Measurements from ENCODE around the gene PC. TPM values are rescaled to one million over a fixed set of nuclear protein-coding genes. Genes with fewer than 3 reads are reported as not detected.

PC gene
- total and polyA plus RNA-seq, 9 of the 15 experiments (the other 6 are each of a cell fraction or from before 2014, with no cell fraction given): 0.94 to 38.0 (median 8.7) TPM

DNA sequence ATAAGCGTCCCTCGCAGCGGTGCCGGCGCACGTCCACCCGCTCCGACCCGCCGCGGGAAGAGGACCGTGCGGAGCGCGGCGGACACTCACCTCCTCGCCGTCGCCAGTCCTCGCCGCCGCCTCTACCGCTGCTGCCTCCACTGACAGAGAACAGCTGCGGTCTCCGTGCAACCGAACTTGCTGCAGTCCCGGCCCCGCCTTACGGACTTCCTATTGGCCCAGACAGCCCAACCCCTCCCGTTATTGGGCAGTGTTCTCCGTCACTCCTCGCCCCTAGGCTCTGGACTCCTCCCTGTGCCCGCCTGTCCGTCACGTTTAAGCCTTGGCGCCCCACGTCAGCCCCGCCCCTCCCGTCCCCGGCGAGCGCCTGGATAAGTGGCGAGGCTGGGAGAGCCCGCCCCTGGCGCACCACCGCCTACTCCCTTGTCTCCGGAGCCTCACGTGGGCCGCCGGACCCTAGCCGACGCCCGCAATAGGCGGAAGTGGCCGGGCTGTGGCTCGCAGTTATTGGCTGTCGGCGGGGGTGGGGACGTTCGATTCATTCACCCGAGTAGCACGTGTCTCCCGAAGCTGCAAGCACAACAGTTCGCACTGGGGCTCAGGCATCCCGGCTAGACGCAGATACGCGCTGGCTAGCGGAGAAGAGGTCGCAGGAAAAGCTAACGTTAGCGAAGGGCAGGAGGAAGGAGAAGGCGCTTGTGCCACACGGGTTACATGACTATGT, at the start of gene PC (continued):
- TF ChIP-seq, protein P1, sequence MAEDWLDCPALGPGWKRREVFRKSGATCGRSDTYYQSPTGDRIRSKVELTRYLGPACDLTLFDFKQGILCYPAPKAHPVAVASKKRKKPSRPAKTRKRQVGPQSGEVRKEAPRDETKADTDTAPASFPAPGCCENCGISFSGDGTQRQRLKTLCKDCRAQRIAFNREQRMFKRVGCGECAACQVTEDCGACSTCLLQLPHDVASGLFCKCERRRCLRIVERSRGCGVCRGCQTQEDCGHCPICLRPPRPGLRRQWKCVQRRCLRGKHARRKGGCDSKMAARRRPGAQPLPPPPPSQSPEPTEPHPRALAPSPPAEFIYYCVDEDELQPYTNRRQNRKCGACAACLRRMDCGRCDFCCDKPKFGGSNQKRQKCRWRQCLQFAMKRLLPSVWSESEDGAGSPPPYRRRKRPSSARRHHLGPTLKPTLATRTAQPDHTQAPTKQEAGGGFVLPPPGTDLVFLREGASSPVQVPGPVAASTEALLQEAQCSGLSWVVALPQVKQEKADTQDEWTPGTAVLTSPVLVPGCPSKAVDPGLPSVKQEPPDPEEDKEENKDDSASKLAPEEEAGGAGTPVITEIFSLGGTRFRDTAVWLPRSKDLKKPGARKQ (CRISPR knock-in tag; IDR thresholded peaks at IDR 0.05): no peak
- TF ChIP-seq SMAD4 (CRISPR knock-in tag; conservative IDR thresholded peaks at IDR 0.05): peak; percentile 87
- TF ChIP-seq GATAD2B (IDR thresholded peaks at IDR 0.05; ENCODE audit: borderline replicate concordance): 0 out of 2 replicates have a peak, but pooled peaks have one; percentile 59
- TF ChIP-seq JUND (IDR thresholded peaks at IDR 0.05; ENCODE audit: borderline replicate concordance, low read depth, low read length): peak; percentile 65
- TF ChIP-seq JUND (tag; IDR thresholded peaks at IDR 0.05; ENCODE audit: borderline replicate concordance, low read depth, low read length): no peak; the same call in 2 of the 3 replicates
- TF ChIP-seq, protein P2, sequence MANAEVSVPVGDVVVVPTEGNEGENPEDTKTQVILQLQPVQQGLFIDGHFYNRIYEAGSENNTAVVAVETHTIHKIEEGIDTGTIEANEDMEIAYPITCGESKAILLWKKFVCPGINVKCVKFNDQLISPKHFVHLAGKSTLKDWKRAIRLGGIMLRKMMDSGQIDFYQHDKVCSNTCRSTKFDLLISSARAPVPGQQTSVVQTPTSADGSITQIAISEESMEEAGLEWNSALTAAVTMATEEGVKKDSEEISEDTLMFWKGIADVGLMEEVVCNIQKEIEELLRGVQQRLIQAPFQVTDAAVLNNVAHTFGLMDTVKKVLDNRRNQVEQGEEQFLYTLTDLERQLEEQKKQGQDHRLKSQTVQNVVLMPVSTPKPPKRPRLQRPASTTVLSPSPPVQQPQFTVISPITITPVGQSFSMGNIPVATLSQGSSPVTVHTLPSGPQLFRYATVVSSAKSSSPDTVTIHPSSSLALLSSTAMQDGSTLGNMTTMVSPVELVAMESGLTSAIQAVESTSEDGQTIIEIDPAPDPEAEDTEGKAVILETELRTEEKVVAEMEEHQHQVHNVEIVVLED (CRISPR knock-in tag; IDR thresholded peaks at IDR 0.05): peak; percentile 77
- TF ChIP-seq FOXK1 (CRISPR knock-in tag; IDR thresholded peaks at IDR 0.05; ENCODE audit: borderline replicate concordance): peak; percentile 45; the same call in 1 of the 2 replicates
- TF ChIP-seq ZNF165 (CRISPR knock-in tag; IDR thresholded peaks at IDR 0.05; ENCODE audit: borderline replicate concordance): no peak
- TF ChIP-seq ATF1 (CRISPR knock-in tag; IDR thresholded peaks at IDR 0.05): peak; percentile 11; the same call in 1 of the 2 replicates
- peak; percentile 93 for TF ChIP-seq ATF1 (tag; IDR thresholded peaks at IDR 0.05)
- TF ChIP-seq HDAC1 (IDR thresholded peaks at IDR 0.05): peak in 1 of 2 experiments; percentile 96; a peak in 2 of 4 replicates
- TF ChIP-seq EP300 (IDR thresholded peaks at IDR 0.05; ENCODE audit: low read length): 0 out of 2 replicates have a peak, but pooled peaks have one; percentile 27
- peak; percentile 86 for TF ChIP-seq MEIS2 (IDR thresholded peaks at IDR 0.05; ENCODE audit: partially characterized antibody)
- TF ChIP-seq SAP30 (IDR thresholded peaks at IDR 0.05; ENCODE audit: borderline replicate concordance, insufficient read depth, low read depth, low read length, poor library complexity, severe bottlenecking): peak; percentile 94
- TF ChIP-seq SIN3A (IDR thresholded peaks at IDR 0.05; ENCODE audit: borderline replicate concordance in 2 of 2, control insufficient read depth in 1 of 2, low read depth in 2 of 2, low read length in 2 of 2): peak; percentile 92 to 96; a peak in 3 of 4 replicates
- TF ChIP-seq ZNF551 (CRISPR knock-in tag; IDR thresholded peaks at IDR 0.05): no peak
- TF ChIP-seq PPARD (CRISPR knock-in tag; IDR thresholded peaks at IDR 0.05): no peak
- peak; percentile 96 for TF ChIP-seq BHLHE40 (IDR thresholded peaks at IDR 0.05; ENCODE audit: low read length)
- peak; percentile 92 for TF ChIP-seq ATF7 (IDR thresholded peaks at IDR 0.05)
- TF ChIP-seq FOXM1 (IDR thresholded peaks at IDR 0.05; ENCODE audit: low read depth): peak; percentile 63
- peak; percentile 83 for TF ChIP-seq FOXM1 (CRISPR knock-in tag; IDR thresholded peaks at IDR 0.05; ENCODE audit: low read depth)
- TF ChIP-seq, protein P3, sequence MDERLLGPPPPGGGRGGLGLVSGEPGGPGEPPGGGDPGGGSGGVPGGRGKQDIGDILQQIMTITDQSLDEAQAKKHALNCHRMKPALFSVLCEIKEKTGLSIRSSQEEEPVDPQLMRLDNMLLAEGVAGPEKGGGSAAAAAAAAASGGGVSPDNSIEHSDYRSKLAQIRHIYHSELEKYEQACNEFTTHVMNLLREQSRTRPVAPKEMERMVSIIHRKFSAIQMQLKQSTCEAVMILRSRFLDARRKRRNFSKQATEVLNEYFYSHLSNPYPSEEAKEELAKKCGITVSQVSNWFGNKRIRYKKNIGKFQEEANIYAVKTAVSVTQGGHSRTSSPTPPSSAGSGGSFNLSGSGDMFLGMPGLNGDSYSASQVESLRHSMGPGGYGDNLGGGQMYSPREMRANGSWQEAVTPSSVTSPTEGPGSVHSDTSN (CRISPR knock-in tag; IDR thresholded peaks at IDR 0.05; ENCODE audit: low read depth): peak; percentile 96
- TF ChIP-seq, protein P3 (tag; conservative IDR thresholded peaks at IDR 0.05; ENCODE audit: low read depth): peak; percentile 98
